ENCODE data around the gene BNIP1.
"Not testable (repeated sequence)": the region's sequence is repeated elsewhere in the genome, so short reads cannot be mapped to it uniquely, and the experiment has no call there.

The BNIP1 gene, protein sequence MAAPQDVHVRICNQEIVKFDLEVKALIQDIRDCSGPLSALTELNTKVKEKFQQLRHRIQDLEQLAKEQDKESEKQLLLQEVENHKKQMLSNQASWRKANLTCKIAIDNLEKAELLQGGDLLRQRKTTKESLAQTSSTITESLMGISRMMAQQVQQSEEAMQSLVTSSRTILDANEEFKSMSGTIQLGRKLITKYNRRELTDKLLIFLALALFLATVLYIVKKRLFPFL

DNA sequence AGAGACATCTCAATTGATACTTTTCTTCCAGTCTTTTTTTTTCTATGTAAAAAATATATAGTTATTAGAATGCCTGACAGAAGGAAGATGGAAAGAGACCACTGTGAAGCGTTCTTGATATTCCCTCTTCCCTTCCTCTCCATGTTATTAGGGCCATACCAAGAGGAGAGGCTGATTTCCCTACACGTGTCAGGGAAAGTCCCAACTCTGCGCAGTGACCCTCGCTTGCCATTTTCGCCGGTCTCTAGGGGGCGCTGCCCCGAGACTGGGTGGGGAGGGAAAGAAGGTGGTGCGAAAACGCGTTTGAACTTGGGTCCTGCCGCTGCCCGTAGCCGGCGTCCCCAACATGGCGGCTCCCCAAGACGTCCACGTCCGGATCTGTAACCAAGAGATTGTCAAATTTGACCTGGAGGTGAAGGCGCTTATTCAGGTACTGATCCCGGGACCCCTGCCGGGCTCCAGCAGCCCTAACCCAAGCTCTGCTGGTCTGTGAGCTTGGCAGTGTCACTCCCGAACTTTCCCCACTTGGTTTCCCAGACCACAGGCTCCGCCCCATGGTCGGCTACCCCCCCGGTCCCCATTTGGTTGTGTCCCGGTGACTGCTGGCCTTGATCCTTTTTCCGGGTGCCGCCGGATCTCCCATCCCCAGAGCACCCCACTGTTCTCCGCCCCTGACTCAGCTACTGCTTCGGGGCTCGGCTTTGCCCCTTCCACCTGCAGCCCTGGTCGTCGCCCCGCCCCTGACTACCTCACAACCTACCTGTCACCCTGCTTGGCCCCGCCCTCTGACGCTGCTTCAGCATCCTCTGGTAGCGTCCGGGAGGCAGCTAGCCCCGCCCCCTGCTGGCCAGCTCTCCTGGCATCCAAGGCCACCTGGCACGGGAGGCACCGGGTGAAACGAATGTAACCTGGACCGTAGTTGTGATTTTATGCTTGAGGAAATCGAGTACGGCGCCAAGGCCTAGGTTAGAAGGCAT lies at the start of gene BNIP1:
TSS of gene BNIP1 (plus strand) at position 332 of the 977 bp plus-strand sequence. CDS start at position 347, 15 bp downstream.
- DNase-seq = peak; percentile 93

DNA sequence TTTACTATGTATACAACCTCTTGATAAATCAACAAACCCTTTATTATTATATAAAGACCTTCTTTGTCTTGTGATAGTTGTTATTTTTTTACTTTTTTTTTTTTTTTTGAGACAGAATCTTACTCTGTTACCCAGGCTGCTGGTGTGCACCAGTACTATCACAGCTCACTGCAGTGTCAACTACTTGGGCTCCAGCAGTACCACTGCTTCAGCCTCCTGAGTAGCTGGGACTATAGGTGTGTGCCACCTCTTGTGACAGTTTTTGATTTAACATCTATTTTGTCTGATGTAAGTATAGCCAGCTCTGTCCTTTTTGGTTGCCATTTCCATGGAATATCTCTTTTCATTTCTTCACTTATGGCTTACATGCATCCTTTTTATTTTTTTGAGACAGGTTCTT lies 45.5 kb upstream of the BNIP1 start:
- DNase-seq = no peak

DNA sequence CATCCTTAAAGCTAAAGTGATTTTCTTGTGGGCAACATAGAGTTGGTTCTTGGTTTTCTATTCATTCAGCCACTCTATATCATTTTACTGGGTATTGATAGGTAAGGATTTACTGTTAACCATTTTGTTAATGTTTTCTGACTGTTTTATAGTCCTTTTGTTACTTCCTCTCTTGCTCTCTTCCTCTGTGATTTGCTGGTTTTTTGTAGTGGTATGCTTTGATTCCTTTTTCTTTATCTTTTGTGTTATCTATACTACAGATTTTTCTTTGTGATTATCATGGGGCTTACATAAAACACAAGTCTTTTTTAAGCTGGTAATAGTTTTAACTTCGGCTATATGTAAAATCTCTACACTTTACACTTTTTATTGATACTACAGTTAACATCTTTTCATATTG lies 44.9 kb upstream of the BNIP1 start:
- DNase-seq = no peak

DNA sequence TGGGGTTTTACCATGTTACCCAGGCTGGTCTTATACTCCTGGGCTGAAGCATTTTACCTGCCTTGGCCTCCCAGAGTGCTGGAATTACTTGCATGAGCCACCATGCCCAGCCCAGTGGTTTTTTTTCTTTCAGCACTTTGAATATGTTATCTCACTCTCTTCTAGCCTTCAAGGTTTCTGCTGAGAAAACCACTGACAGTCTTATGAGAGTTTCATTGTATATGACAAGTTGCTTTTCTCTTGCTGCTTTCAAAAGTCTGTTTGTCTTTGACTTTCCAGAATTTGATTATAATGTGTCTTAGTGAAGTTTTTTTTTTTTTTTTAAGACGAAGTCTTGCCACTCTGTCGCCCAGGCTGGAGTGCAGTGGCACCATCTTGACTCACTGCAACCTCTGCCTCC lies 43.1 kb upstream of the BNIP1 start:
- DNase-seq = no peak

DNA sequence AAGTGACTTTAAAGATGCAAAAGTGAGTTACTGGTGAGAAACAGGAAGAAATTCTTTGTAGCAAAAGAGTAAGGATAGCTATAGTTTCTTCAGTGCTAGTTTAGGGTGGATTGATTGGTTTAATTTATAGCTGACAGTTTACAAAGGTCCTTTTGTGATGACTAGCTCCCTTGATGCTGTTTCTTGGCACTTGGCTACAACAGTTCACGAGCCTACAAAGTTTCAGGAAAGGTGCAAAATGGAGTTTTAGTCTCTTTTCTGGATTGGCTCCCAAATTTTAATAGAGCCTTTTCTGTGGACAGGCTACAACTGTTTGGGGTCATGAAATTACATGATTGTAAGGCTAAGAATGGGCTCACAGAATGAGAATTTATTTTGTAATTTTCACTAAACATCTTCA lies 40.9 kb upstream of the BNIP1 start:
- no peak for DNase-seq

DNA sequence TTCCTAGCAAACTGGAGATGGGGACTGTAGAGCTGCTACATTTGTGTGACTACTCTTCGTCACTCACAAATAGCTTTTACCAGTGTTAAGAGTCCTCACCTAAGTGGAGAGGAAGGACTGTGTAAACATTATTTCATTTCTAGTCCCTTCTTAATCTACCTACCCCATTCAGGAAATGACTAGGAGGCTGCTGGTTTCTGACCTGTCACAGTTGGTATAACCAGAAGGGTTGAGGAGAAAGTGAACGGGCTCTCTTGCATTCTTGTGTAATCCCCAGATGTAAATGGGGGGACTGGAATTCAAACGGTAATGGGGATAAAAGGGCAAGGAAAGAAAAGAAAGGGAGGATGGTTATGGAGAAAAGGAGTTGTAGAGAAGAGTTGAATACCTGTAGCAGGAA lies 35.4 kb upstream of the BNIP1 start:
- DNase-seq = no peak

DNA sequence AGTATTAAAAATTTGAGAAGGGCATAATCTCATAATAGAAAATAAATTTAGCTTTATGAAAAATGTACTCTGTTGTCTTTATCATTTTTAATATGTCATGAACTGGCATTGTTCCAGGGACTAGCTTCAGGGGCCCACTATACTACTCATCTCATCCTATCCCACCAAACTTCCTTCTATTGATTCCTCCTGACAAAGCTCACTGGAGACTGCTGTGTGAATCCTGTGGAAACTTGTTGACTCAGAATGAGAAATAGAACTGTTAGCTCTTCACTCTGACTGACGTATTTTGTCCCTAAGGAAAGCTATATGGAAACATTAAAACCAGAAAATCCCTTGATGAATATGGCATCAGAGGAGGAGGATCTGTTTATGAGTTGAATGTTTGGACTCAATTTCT lies 29.8 kb upstream of the BNIP1 start:
- no peak for DNase-seq

DNA sequence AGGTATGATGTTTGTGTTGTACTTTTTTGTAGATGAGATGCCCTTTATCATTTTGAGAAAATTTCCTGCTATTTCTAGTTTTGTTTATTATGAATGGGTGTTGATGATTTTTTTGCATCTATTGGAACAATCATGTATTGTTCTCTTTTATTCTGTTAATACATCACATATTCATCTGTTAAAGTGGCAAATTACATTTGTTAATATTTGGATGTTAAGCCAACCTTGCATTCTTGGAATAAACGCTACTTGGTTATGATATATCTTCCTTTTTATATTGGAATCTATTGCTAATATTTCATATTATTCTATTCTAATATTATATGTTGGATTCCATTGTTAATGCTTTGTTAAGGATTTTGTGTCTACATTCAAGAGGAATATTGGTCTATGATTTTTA lies 24.6 kb upstream of the BNIP1 start:
- no peak for DNase-seq

DNA sequence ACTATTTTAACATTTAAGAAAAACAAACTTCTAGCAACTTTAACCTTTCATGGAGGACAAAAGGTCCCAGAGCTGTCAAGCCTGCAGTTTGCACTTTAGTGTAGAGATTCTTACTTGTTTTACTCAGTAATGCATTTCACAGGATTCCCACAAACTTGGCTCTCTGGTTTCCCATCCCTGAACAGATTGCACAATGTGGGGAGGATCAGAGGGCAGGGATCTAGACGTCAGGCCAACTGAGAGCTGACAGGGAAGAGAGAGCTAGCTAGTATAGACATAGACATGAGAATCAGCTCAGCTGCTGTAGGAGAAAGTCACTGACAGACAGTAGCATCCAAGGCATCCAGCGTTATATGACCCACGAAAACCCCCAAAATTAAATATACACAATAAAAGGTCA lies 20.9 kb upstream of the BNIP1 start:
- no peak for DNase-seq

DNA sequence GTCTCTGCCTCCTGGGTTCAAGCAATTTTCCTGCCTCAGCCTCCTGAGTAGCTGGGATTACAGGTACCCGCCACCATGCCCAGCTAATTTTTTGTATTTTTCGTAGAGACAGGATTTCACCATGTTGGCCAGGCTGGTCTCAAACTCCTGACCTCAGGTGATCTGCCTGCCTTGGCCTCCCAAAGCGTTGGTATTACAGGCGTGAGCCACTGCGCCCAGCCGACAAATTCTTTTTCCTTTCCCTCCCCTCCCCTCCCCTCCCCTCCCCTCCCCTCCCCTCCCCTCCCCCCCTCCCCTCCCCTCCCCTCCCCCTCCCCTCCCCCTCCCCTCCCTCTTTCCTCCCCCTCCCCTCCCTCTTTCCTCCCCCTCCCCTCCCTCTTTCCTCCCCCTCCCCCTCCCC lies 12.2 kb upstream of the BNIP1 start:
- DNase-seq = not testable (repeated sequence)

DNA sequence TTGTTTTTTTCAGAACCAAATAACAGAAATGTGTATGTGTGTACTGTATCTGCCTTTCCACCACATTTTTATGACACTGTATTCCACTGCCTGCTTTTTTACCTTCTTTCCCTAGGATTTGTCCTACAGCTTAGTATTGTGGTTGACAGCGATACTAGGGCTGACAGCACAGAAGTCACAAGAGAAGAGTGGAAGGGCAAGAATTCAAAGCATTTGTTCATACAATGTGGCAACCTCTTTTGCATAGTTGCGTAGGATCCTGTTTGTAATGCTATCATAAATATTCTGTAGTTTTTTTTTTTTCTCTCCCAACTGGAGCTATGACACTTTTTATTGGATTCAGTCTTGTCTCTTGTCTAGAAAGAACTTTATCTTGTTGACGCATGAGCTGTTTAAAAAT lies 5.6 kb upstream of the BNIP1 start:
- no peak for DNase-seq

DNA sequence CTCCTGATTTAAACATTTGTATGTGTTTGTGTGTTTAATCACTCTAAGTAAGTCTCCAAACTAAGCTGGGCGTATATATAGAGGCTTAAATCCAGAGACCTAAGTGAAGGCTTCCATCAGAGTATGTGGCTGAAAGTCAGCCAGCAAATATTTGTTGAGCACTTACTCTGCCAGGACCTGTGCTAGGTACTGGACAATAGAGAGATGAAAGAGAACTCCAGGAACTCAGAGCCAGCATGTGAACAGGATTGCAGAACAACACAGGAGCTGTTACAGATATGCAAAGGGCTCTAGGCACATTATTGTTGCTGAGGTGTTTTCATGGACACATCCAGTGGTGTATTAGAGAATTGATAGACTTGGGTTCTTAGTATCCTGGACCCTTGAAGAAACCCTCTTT lies 4.7 kb upstream of the BNIP1 start:
- no peak for DNase-seq

DNA sequence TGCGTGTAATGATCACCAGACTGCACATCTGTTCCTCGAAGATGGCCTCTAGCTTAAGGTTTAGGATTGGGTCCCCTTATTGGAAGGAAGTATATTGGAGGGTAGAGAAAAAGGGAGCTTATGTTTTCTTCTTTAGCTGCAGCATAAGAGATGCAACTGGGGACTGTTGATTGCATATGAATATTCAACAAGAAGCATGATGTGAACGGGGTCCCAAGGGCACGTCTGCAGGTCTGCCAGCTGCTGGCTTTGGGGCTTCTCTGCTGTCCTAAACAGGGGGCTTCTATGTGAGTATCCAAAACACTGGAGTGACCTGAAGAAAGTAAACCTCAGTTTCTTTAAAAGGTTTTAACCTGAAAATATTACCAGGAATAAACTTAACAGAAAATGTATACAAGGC lies 3.6 kb upstream of the BNIP1 start:
- DNase-seq = no peak

DNA sequence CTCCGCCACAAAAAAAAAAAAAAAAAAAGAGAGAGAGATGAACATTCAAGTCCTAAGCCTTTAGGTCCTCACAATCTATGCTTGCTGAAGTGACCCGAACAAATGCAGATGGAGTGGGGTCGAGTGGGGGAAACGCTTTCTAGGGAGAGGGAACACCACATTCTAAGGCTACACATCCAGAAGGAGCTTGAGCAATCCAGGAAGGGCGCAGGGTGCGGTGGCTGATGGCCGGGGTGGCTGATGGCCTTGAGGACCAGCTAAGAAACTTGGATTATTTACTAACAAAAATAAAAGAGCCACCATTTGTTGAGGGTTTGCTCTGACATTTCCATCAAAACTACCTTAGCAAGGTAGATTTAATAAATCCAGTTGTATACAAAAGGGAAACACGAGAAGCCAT lies 764 bp upstream of the BNIP1 start:
- no peak for DNase-seq

DNA sequence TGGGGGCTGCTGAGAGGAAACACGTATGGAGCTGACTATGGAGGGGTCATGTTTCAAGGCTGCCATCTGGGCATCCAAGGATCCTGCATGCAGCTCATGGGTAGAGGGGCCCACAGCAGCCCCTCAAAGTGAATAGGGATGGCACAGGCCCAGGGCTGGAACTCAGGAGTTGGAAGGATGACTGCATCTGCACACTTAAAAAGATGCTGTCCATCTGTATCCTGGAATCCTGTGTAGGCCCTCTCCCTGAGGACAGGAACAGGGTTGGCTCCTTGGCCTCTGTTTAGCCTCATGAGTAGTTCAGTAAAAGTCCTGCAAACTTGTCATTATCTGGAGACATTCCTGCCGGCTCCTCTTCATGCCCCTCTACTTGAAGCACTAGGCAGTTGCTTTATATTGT lies 4.0 kb downstream of the BNIP1 start:
- no peak for DNase-seq

DNA sequence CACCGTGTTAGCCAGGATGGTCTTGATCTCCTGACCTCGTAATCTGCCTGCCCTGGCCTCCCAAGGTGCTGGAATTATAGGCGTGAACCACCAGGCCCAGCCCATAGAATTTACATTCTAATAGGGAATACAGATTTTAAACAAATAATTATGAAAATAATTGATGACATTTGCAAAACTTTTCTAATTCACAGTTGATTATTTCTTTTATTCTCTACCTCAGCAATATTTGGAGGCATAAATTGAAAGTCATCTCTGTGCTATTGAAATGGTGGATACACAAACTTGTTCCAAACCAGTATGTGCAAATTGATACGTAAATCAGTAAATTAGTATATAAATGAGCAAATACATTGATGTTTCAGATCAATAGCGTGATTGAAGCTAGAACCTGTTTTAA lies 8.2 kb downstream of the BNIP1 start:
- no peak for DNase-seq

DNA sequence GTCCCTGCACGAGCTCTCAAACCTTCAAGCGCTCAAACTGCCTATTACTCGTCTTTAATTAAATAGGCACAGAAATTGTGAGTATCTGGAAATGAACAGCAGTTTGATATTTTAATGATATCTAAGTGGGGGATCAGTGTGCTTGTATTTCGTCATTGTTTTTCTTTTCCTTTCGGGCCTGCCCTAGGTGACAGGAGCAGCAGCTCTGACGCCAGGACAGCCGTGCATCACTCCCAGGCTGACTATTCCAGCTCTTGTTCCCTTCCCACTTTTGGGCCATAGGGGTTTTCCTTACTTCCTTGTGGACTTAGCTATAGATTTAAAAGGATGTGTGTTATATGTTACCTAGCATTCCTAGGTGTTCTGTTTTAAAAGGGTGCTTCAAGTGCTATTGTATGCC lies 9.5 kb downstream of the BNIP1 start:
- DNase-seq = no peak

DNA sequence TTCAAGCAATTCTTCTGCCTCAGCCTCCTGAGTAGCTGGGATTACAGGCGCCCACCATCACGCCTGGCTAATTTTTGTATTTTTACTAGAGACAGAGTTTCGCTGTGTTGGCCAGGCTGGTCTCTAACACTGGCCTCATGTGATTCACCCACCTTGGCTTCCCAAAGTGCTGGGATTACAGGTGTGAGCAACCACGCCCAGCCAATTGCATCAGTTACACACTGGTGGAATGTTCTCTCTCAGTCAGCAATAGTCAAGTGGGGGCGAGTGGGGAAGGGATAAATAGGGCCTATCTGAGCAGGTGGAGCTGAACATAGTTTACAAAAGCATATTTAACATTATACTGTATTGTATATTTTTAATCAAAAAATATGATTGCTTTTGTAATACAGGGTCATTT lies 10.3 kb downstream of the BNIP1 start:
- not testable (repeated sequence) for DNase-seq

DNA sequence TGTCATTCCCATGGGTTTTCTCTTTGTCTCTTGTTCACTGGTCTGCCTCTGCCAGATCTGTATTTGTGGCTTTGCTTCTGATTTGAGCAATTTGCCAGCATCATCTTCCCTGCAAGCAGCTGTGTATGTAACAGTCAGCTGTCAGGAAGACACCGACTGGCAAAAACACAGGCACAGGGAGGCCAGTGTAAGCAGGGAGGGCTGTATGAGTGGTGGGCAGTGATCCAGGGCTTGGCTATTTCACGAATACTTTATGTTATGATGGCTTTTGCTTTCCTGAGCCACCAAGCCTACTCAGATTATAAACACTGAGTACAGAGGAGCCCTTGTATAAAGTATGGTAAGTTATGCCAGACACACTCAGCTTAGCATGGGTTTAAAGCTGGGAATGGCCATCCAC lies 11.6 kb downstream of the BNIP1 start:
- no peak for DNase-seq

DNA sequence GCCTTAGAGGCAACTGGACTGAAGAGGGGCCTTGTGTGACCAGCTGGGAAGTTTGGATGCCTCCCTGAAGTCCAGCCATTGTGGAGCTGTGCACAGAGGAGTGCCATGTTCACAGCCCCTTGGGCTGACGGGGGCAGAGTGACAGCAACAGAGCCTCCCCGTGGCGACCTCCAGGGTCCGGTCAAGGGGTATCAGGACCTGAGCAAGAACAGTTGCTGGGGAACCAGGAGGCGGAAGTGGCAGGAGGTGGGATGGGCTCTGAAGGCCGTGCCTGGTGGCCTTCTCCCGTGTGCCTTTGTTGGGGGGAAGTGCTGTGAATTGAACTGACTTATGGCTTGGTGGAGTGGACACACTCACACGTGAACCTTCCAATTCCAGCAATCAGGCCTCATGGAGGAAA lies 14.0 kb downstream of the BNIP1 start:
- no peak for DNase-seq

DNA sequence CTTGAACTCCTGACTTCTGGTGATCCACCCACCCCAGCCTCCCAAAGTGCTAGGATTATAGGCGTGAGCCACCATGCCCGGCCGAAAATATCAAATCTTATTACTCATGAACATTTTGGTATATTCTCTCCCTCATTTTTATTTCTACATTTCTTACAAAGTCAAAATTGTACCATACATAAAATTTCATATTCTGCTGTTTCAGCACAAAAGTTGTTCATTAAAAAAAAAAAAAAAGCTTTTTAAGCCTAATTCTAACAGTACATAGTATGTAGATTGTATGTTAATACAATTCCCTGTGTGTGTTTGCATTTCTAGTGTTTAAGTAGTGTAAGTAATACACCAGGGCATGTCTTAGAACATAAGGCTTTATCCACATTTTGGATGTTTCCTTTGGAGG lies 14.9 kb downstream of the BNIP1 start:
- DNase-seq = no peak

DNA sequence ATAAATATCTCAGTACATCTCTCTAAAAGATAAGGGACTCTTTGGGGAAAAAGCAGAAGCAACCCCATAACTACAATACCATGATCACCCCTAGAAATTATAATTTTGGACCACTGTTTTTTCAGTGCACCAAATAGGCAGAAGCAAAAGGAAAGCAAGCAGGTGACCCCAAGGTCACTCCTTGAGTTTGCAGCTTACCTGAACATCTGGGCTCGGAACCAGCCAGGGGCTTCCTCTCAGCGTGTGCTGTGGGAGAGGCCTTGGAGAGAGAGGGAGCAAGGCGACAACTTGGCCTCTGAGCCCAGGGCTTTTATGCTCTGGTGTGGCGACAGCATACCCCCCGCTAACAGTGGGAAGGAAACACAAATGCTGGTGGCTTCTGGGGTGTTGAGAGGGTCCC lies 16.8 kb downstream of the BNIP1 start:
- DNase-seq = no peak

DNA sequence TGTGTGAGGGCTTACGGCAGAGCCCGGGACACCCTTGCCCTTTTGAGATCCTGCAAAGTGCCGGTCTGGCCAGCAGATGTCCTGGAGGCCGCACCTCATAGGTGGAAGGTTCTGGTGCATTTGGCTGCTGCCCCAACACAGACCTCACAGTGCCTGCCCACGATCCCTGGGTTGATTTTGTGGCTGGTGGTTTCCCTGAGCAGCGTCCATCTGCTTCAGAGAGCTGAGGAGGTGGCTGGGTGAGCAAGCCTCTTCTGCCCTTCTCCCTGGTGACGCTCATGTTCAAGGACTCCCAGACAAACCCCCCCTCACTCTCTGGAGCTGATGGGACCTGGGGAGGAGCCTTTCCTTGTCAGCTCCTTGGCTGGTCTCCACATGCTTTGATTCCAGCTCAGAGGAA lies 18.9 kb downstream of the BNIP1 start:
- no peak for DNase-seq
